ENCODE data around the gene ANKRD13A.

DNA sequence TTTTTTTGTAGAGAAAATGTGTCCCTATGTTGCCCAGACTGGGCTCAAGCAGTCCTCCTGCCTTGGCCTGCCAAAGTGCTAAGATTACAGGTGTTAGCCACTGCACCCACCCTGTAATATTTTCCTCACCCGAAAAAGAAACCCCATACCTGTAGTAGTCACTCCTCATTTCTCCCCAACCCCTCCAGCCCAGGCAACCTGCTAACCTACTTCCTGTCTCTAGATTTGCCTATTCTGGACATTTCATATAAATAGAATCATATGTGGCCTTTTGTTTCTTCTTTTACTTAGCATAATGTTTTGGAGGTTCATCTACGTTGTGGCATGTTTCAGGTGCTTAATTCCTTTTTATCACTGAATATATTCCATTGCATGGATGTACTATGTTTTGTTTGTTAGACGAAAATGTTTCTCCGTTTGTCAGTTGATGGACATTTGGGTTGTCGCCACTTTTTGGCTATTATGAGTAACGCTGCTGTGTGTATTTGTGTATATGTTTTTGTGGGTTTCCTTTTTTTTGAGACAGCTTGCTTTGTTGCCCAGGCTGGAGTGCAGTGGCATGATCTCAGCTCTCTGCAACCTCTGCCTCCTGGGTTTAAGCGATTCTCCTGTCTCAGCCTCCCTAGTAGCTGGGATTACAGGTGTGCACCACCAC, 6.2 kb downstream of the ANKRD13A start:
- no peak for TF ChIP-seq CTCF (IDR thresholded peaks at IDR 0.05)
- TF ChIP-seq EP300 (IDR thresholded peaks at IDR 0.05): no peak
- TF ChIP-seq POLR2A (IDR thresholded peaks at IDR 0.05; ENCODE audit: low read depth): no peak
